OCI-M1 (cell line): ENCODE measurements around the gene UBE2G1.
"Not testable (repeated sequence)": the region's sequence is repeated elsewhere in the genome, so short reads cannot be mapped to it uniquely, and the experiment has no call there.

Experiments used
- DNase-seq: peaks from one replicate; lab custom pipeline; 2025; lab: John Stamatoyannopoulos, UW

The UBE2G1 gene

GRCh38 chr17:4375039-4375748 is 8.7 kb upstream of the UBE2G1 start:
- no peak for DNase-seq

DNA sequence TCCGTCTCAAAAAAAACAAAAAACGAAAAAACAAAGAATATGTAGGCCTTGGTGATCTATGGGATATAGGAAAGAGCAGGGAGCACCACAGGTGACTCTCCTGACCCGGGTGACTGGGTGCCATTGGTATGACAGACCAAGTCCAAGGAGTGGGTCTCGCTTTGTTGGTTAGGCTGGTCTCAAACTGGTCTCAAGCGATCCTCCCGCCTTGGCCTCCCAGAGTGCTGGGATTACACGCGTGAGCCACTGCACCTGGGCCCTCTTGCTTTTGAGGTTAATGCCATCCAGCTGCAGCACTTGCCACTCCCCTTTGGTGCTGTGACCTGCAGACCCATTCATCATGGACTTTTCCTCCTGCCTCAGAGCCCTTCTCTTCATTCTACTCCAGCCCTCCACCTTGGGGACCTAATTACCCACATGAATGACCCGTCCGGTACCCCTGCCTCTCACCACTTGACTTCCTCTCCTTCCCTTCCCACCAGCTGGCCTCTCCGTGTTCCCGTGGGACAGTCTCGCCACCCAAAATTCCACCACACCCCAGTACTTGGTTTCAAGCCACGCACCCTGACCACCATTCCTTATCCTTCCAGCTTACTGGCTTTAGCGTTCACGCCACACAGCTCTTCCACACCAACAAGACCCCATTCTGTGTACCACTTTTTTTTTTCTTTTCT is 3.2 kb upstream of the UBE2G1 start:
- DNase-seq, result no peak

GRCh38 chr17:4368341-4368740 is 1.9 kb upstream of the UBE2G1 start:
- no peak for DNase-seq

DNA sequence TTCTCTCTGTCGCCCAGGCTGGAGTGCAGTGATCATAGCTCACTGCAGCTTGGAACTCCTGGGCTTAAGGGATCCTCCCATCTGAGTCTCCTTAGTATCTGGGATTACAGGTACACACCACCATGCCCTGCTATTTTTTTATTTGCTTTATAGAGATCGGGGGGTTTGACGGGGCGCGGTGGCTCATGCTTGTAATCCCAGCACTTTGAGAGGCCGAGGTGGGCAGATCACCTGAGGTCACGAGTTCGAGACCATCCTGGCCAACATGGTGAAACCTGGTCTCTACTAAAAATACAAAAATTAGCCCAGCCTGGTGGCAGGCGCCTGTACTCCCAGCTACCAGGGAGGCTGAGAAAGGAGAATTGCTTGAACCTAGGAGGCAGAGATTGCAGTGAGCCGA is 702 bp upstream of the UBE2G1 start:
- DNase-seq, result not testable (repeated sequence)

GRCh38 chr17:4365628-4366326 is 698 bp downstream of the UBE2G1 start:
- peak; percentile 69 for DNase-seq

- DNase-seq, result peak; percentile 95
These were observed 1.3 kb downstream of the UBE2G1 start for GRCh38 chr17:4365103-4365627.

DNA sequence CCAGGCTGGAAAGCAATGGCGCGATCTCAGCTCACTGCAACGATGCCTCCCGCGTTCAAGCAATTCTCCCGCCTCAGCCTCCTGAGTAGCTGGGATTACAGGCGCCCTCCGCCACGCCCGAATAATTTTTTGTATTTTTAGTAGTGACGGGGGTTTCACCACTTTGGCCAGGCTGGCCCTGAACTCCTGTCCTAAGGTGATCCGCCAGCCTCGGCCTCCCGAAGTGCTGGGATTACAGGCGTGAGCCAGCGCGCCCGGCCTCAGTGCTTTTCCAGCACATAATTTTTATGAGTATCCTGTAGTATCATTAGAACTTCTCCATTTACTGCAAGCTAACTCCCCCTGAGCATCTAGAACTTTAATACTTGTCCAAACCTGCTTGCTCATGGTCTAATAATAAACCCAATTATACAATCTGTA is 1.8 kb downstream of the UBE2G1 start:
- no peak for DNase-seq

- DNase-seq, result peak; percentile 28
These were observed 4.3 kb downstream of the UBE2G1 start for GRCh38 chr17:4362141-4362540.

GRCh38 chr17:4358154-4358553 is 8.3 kb downstream of the UBE2G1 start:
- no peak for DNase-seq

DNA sequence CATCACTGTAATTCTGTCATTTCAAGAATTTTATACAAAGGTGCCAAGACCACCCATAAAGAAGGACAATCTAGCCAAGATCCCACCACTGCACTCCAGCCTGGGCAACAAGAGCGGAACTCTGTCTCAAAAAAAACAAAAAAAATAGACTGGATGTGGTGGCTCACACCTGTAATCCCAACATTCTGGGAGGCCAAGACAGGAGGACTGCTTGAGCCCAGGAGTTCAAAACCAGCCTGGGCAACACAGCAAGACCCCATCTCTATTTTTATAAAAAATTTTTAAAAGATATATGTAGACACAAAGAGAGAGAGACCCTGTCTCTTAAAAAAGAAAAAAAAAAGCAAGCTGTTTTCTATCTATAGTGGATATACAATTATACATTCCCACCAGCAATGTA is 8.8 kb downstream of the UBE2G1 start:
- no peak for DNase-seq

DNA sequence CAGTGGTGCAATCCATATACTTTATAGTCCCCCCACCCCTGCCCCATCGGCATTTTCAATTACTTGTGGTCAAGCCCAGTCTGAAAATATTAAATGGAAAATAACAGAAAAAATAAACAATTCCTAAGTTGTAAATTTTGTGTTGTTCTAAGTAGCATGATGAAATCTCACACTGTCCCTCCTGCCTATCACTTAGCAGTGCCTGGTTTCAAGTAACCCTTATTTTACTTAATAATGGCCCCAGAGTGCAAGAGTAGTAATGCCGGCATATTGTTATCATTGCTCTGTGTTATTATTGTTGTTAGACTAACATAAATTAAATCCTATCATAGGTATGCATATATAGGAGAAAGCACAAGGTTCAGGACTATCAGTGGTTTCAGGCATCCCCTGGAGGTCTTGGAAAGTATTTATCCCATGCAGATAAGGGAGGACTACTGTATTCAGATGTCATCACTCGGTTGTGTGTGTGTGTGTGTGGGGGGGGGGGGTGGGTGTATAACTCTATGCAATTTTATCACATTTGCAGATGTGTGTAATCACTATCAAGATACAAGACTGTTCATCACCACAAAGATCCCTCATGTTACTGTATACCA is 9.3 kb downstream of the UBE2G1 start:
- no peak for DNase-seq

GRCh38 chr17:4354862-4355514 is 11.5 kb downstream of the UBE2G1 start:
- DNase-seq, result no peak

- DNase-seq, result no peak
These were observed 12.3 kb downstream of the UBE2G1 start for GRCh38 chr17:4354206-4354605.

DNA sequence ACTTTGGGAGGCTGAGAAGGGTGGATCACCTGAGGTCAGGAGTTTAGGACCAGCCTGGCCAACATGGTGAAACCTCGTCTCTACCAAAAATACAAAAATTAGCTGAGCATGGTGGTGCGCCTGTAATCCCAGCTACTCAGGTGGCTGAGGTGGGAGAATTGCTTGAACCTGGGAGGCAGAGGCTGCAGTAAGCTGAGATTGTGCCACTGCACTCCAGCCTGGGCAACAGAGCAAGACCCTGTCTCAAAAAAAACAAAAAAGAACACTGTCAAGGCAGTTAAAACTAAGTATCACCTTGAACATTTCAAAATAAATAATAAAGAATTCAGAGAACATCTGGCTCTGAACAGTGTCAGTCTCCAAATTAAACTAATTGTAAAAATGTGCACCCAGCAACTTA is 16.3 kb downstream of the UBE2G1 start:
- not testable (repeated sequence) for DNase-seq

- no peak for DNase-seq
These were observed 20.8 kb downstream of the UBE2G1 start for GRCh38 chr17:4345581-4346252.

DNA sequence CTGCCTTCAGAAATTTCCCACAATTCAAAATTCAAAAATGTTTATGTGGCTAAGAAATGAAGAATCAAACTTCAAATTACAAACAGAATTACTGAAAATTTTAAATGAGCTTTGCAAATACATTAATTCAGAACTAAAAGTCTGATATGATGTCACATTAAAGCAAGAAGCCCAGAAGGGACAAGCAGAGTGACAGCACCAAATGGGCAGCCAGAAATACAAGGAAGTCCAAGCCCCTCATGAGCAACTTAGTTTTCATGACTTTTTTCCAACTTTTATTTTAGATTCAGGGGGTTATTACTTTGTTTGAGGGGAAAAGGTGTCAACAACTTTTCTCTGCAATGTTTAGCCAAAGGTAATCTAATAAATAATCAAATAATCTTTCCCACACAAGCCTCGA is 21.5 kb downstream of the UBE2G1 start:
- no peak for DNase-seq

DNA sequence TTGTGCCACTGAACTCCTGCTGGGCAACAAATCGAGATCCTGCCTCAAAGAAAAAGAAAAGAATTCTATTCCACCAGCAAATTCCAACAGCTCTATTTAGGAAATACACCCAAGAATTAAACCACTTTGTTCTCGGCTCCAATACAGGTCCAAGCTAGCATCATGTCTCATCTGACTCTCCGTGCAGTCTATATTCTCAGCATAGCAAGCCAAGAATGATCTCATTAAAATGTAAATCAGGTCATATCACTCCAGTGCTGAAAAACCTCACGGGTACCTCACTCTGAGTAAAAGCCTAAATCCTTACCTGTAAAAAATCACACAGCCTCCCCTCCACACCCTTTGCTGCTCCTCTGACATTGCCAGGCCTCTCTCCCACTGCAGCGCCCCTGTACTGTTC is 23.9 kb downstream of the UBE2G1 start:
- DNase-seq, result no peak

DNA sequence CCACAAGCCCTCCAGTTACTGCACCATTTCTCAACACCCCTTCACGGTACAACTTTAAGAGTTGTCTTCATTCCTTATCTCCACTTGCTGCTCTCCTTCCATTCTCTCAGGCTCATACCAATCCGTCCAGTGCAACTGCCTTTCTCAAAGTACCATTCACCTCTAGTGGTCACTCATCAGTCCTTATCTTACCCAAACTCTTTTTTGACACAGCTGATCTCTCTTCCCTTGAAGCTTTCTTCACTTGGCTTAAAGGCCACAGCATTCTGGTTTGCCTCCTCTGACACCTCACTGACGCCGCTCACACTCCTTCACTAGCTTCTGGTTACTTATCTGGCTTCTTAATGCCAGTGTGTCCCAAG is 24.9 kb downstream of the UBE2G1 start:
- DNase-seq, result peak; percentile 26

DNA sequence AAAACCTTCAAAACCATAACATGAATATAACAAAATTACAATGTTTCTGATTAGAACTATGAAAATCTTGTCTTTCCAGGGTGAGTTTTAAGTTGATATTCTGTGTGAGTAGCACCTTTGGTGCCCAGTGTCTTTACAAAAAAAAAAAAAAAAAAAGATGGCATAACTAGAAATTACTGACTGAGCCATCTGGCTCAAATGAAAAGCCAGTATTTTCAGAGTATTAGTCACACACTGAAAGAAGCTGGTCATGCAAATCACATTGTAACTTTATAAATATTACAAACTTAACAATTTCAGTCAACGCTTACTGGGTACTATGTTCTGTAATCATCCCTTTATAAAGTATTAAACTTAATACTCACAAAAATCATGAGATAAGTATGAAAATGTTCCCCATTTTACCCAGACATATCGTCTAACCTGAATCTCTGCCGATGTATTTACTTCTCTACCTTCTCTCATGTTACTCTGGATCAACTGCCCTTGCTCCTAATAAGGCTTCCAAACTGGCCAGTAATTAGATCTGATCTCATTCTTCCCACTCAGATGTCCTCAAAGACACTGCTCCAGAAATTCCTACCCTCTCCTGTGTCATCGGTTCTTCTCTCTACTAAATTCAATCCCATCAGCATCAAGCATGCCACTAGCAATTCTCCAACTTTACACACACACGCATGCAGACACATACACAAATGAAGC is 25.4 kb downstream of the UBE2G1 start:
- DNase-seq, result no peak

- DNase-seq, result no peak
These were observed 31.5 kb downstream of the UBE2G1 start for GRCh38 chr17:4334776-4335584.
